Ovary (tissue), 9 donors: ENCODE data around the gene INVS. TPM values are rescaled to one million over a fixed set of nuclear protein-coding genes. Genes with fewer than 3 reads are reported as not detected.

Experiments
- DNase-seq, 5 donors: peaks; one replicate each; pipeline ENCODE4 v3.0.0-alpha.2; 2019 to 2020
- H3K27ac ChIP-seq, 2 donors: fragments of 200-600 bp; one replicate each; pipeline versions ENCODE4 v1.5.1 to v1.8.0; 2019 to 2022
- H3K27me3 ChIP-seq: fragments of 200-600 bp; one replicate; pipeline ENCODE4 v1.8.0; 2022
- H3K36me3 ChIP-seq: fragments of 200-600 bp; sonication (generic); one replicate; pipeline ENCODE4 v1.5.1; 2019
- H3K4me1 ChIP-seq: one replicate; pipeline ENCODE4 v1.8.1; 2013; ENCODE audit warnings: mild to moderate bottlenecking, moderate library complexity; ENCODE audit not compliant: insufficient read depth
- H3K4me3 ChIP-seq: fragments of 200-600 bp; sonication (generic); one replicate; pipeline ENCODE4 v1.5.1; 2017
- H3K9me3 ChIP-seq, 2 donors: fragments of 200-600 bp in 1 of 2; sonication (generic) in 1 of 2; one replicate each; pipeline versions ENCODE4 v1.5.1 to v1.8.1; 2013 to 2019; ENCODE audit warnings: mild to moderate bottlenecking in 1 of 2, moderate library complexity in 1 of 2
- EP300 ChIP-seq: sonication (generic); formaldehyde crosslinking; IDR thresholded peaks from one replicate; pipeline ENCODE4 v1.6.1; 2017; ENCODE audit warnings: antibody characterized with exemption
- POLR2A ChIP-seq: fragments of 450-650 bp; IDR thresholded peaks from one replicate; pipeline ENCODE4 v1.6.1; 2017; ENCODE audit warnings: antibody characterized with exemption, mild to moderate bottlenecking, moderate library complexity
- WGBS, 3 donors: extraction: QIAGEN DNeasy Blood & Tissue Kit in 1 of 3; methylation state at CpG; one replicate each; pipeline versions ENCODE4 v1.1.5 to v1.1.7; 2013 to 2017; 5-methylcytosine and 5-hydroxymethylcytosine counted together
- intact Hi-C, 4 donors: fragments of 100-400 bp; cut with DNase I; formaldehyde crosslinking; loops; one replicate each; pipeline versions ENCODE4 v1.11.0 to v1.15.1; 2022 to 2023
- polyA plus RNA-seq, 2 donors: library from polyadenylated mRNA; stranded (reverse); fragments of 200-250 nt in 1 of 2; fragments of 350-450 nt in 1 of 2; fragmentation: Illumina TruSeq in 1 of 2; extraction: RNeasy Lipid Tissue Mini Kit (QIAGEN cat#74804) in 1 of 2; gene quantifications; one replicate each; pipeline ENCODE4 v1.2.3, GENCODE V29; 2013 to 2014
- total RNA-seq, 7 donors: library from RNA; depleted of rRNA in 2 of 7; stranded (reverse); fragments of >200 nt in 2 of 7; fragmentation: NEBNext Ultra II Directional in 3 of 7; extraction: Animal tissue kit (Norgen Biotek cat#: 25700) in 3 of 7; gene quantifications; one replicate each; pipeline versions ENCODE4 v1.1.0 to v1.2.4, GENCODE V29; 2016 to 2023
- TF ChIP-seq, protein P1 (sequence below), 3 donors: fragments of 450-650 bp in 2 of 3; fragments of 200-600 bp in 1 of 3; IDR thresholded peaks; one replicate each; pipeline versions ENCODE4 v1.5.1 to v1.8.0; 2016 to 2022; ENCODE audit warnings: antibody characterized with exemption in 3 of 3, mild to moderate bottlenecking in 1 of 3
- donor health status: DM: no; HTN: no; CAD: no; lungs with moderate emphysema.
- donor health status: DM: no; HTN: no; CAD: no.
- donor health status: Bipolar disorder and iron deficiency.
- donor health status: DM: yes; HTN: yes; CAD: no.
- donor health status: DM: no; HTN: no; CAD: no.
- donor health status: DM: yes; HTN: yes; CAD: no.

Gene INVS
- total and polyA plus RNA-seq, 9 donors: 7.7 to 28.4 (median 22.9) TPM

DNA sequence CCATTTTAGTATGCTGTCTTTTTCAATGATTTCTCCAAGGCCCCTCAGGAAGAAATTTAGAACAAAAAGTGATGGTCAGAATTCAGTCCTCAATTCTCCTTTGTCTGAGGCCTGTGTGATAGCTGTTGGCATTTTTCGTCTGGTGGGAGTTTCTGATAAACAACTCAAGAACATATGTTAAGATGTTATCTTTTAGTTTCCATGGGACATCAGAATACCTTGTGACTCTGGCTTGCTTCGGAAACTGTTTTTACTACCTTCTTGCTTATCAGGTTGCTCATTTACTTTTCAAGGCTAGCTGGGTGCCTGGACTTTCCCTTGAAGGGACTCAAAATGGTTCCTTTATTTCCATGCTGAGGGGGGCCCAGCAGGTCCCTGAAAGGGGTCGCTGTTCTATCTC, 97.2 kb downstream of the INVS start:
- Histone ChIP-seq H3K27me3 (no peaks in the 10 kb centered on the region), H3K4me3 (no peak overlapping the region), H3K9me3 (peaks cover 0 to 4% of the 10 kb centered on the region in 2 donors), H3K27ac (no peak overlapping the region), H3K4me1 (no peaks in the 10 kb centered on the region), H3K36me3 (no peaks in the 10 kb centered on the region)
- TF ChIP-seq POLR2A (no peak), EP300 (no peak)
- TF ChIP-seq, protein P1, sequence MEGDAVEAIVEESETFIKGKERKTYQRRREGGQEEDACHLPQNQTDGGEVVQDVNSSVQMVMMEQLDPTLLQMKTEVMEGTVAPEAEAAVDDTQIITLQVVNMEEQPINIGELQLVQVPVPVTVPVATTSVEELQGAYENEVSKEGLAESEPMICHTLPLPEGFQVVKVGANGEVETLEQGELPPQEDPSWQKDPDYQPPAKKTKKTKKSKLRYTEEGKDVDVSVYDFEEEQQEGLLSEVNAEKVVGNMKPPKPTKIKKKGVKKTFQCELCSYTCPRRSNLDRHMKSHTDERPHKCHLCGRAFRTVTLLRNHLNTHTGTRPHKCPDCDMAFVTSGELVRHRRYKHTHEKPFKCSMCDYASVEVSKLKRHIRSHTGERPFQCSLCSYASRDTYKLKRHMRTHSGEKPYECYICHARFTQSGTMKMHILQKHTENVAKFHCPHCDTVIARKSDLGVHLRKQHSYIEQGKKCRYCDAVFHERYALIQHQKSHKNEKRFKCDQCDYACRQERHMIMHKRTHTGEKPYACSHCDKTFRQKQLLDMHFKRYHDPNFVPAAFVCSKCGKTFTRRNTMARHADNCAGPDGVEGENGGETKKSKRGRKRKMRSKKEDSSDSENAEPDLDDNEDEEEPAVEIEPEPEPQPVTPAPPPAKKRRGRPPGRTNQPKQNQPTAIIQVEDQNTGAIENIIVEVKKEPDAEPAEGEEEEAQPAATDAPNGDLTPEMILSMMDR (IDR thresholded peaks at IDR 0.05): no peak
- DNase-seq: no peak
- WGBS, 3 donors: 73 to 89% (median 88%) methylated on average over 3 of the region's 3 CpGs
- intact Hi-C loops: no loop called here

- H3K4me1 ChIP-seq: no peaks in the 10 kb centered on the region
- H3K4me3 ChIP-seq: no peak overlapping the region
- DNase-seq: no peak
- H3K27me3 ChIP-seq: no peaks in the 10 kb centered on the region
- H3K36me3 ChIP-seq: no peaks in the 10 kb centered on the region
- 66 to 82% (median 78%) methylated on average over 1 of the region's 1 CpG for WGBS, 3 donors
- TF ChIP-seq, protein P1 (IDR thresholded peaks at IDR 0.05): no peak
- TF ChIP-seq POLR2A: no peak
- intact Hi-C loops: no loop called here
- peaks cover 0 to 3% of the 10 kb centered on the region in 2 donors for H3K9me3 ChIP-seq
- no peak overlapping the region for H3K27ac ChIP-seq
These were observed 97.8 kb downstream of the INVS start for GRCh38 chr9:100196828-100197227.

- Histone ChIP-seq H3K4me1 (no peaks in the 10 kb centered on the region), H3K9me3 (no peaks in the 10 kb centered on the region), H3K27ac (no peak overlapping the region), H3K36me3 (no peaks in the 10 kb centered on the region), H3K4me3 (no peak overlapping the region), H3K27me3 (no peaks in the 10 kb centered on the region)
- intact Hi-C loops: no loop called here
- DNase-seq: no peak
- TF ChIP-seq, protein P1 (IDR thresholded peaks at IDR 0.05): no peak
- TF ChIP-seq EP300: no peak
- TF ChIP-seq POLR2A: no peak
These were observed 98.5 kb downstream of the INVS start for GRCh38 chr9:100197553-100197952.

DNA sequence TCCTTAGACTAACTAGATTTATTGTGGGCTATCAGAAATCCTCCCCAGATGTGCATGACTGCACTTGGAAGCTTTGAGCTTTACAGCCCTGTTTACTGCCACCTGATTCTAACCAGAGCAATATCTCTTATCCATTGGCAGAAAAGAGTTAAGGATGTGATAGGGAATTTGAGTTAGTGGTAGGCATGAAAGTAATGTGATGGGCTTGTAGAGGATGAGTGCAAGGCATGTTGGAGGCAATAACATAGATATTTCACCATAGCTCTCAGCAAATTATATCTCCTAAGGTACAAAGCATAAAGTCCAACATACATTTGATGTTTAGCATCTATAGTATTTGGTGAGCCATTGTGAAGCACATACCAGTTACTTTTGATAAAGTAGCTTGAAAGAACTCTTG, 103.8 kb downstream of the INVS start:
- Histone ChIP-seq H3K36me3 (no peaks in the 10 kb centered on the region), H3K9me3 (no peaks in the 10 kb centered on the region), H3K27ac (no peak overlapping the region), H3K4me1 (no peaks in the 10 kb centered on the region), H3K27me3 (no peaks in the 10 kb centered on the region), H3K4me3 (no peak overlapping the region)
- DNase-seq: no peak
- TF ChIP-seq POLR2A: no peak
- no peak for TF ChIP-seq EP300
- TF ChIP-seq, protein P1 (IDR thresholded peaks at IDR 0.05): no peak
- intact Hi-C loops: no loop called here

- no peak for DNase-seq
- Histone ChIP-seq H3K27me3 (no peaks in the 10 kb centered on the region), H3K4me3 (no peak overlapping the region), H3K4me1 (no peaks in the 10 kb centered on the region), H3K36me3 (no peaks in the 10 kb centered on the region), H3K9me3 (no peaks in the 10 kb centered on the region), H3K27ac (no peak overlapping the region)
- TF ChIP-seq POLR2A (no peak), EP300 (no peak)
- TF ChIP-seq, protein P1 (IDR thresholded peaks at IDR 0.05): no peak
- intact Hi-C loops: no loop called here
- 81 to 83% (median 83%) methylated on average over 3 of the region's 3 CpGs for WGBS, 3 donors
These were observed 105.8 kb downstream of the INVS start for GRCh38 chr9:100204796-100205195.
